Tibial artery (tissue), 4 donors: ENCODE data around the gene CDK6.
A peak's percentile ranks its signal among the peaks of the same experiment; 100 is the strongest.
"Not testable (repeated sequence)": the region's sequence is repeated elsewhere in the genome, so short reads cannot be mapped to it uniquely, and the experiment has no call there.

Experiments used
- DNase-seq, 2 donors: peaks; one replicate each; pipeline ENCODE4 v3.0.0-alpha.2; 2019
- H3K27ac ChIP-seq, 2 donors: fragments of 200-600 bp; sonication (generic) in 1 of 2; 1 replicate in 1 of 2; 2 replicates in 1 of 2; pipeline ENCODE4 v1.5.1; 2018 to 2019; ENCODE audit warnings: mild to moderate bottlenecking in 1 of 2
- H3K27me3 ChIP-seq, 2 donors: fragments of 200-600 bp; sonication (generic) in 1 of 2; one replicate each; pipeline versions ENCODE4 v1.5.1 to v1.6.0; 2016 to 2019
- H3K36me3 ChIP-seq, 3 donors: fragments of 200-600 bp; sonication (generic) in 2 of 3; one replicate each; pipeline ENCODE4 v1.5.1; 2016 to 2019; ENCODE audit warnings: mild to moderate bottlenecking in 2 of 3
- H3K4me1 ChIP-seq, 4 donors: fragments of 200-600 bp; sonication (generic) in 2 of 4; 1 replicate in 3 of 4; 2 replicates in 1 of 4; pipeline ENCODE4 v1.5.1; 2016 to 2019
- H3K4me3 ChIP-seq, 2 donors: fragments of 200-600 bp; sonication (generic) in 1 of 2; 1 replicate in 1 of 2; 2 replicates in 1 of 2; pipeline ENCODE4 v1.5.1; 2018 to 2019; ENCODE audit warnings: mild to moderate bottlenecking in 2 of 2
- H3K9me3 ChIP-seq, 3 donors: fragments of 200-600 bp; sonication (generic) in 1 of 3; one replicate each; pipeline ENCODE4 v1.5.1; 2016 to 2019
- intact Hi-C: fragments of 100-400 bp; cut with DNase I; formaldehyde crosslinking; loops from one replicate; pipeline ENCODE4 v1.15.0; 2023; ENCODE audit warnings: low total_unique reads
- TF ChIP-seq, protein P1 (sequence below), 2 experiments: fragments of 200-600 bp in 1 of 2; fragments of 450-650 bp in 1 of 2; IDR thresholded peaks; one replicate each; pipeline ENCODE4 v1.5.1; 2017 to 2019; ENCODE audit warnings: antibody characterized with exemption in 2 of 2, mild to moderate bottlenecking in 1 of 2, moderate library complexity in 1 of 2

CDK6 gene

DNA sequence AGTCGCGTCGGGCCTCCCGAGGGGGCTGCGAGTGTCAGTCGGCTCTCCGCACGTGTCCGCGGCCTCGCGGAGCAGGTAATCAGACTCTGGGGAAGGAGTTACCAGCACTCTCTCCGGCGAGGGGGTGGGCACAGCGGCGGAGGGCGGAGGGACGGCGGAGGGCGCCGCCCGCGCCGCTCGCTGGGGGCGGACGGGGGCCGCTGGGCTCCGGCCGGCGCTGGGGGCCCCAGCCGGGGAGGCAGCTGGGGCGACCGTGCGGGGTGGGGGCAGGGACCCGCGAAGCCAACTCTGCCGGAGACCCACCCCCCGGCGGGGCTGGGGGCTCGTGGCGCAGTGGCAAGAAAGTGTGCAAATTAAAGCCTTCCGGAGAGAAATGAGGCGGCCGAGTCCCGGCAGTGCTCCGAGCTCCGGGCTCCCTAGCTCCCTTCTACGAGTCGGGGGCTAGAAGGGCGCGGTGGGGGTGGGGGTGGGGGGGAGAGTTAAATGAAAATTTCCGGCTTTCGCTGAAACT is at the start of gene CDK6:
Gene CDK6 (minus strand): TSS at position 85 of the 511 bp plus-strand sequence. CDS start 3,250 bp downstream, outside the sequence.
- intact Hi-C loops, result loop anchor here (5.0 to 10.0 kb wide), 2 partner anchors 214 to 312 kb away; partner anchors contain the start of genes PEX1 and RBM48

DNA sequence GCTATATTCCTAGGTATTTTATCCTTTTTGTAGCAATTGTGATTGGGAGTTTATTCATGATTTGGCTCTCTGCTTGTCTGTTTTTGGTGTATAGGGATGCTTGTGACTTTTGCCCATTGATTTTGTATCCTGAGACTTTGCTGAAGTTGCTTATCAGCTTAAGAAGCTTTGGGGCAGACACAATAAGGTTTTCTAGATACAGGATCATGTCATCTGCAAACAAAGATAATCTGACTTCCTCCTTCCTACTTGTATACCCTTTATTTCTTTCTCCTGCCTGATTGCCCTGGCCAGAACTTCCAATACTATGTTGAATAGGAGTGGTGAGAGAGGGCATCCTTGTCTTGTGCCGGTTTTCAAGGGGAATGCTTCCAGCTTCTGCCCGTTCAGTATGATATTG is 49.7 kb upstream of the CDK6 start:
- H3K36me3 ChIP-seq, H3K27ac ChIP-seq, DNase-seq, intact Hi-C loops, H3K9me3 ChIP-seq, H3K27me3 ChIP-seq, H3K4me3 ChIP-seq, H3K4me1 ChIP-seq: not testable (repeated sequence)

More for the DNA sequence above, at the start of gene CDK6:
- Histone ChIP-seq H3K27ac (peak within 1 kb of the TSS; percentile 88 to 92), H3K36me3 (no peaks in the 10 kb centered on the region), H3K9me3 (no peaks in the 10 kb centered on the region), H3K4me3 (peak within 1 kb of the TSS; percentile 84 to 94), H3K4me1 (peaks cover 0 to 6% (median 3%) of the 10 kb centered on the region in 4 donors), H3K27me3 (no peaks in the 10 kb centered on the region)
- peak; percentile 57 to 78 for DNase-seq
- TF ChIP-seq, protein P1, sequence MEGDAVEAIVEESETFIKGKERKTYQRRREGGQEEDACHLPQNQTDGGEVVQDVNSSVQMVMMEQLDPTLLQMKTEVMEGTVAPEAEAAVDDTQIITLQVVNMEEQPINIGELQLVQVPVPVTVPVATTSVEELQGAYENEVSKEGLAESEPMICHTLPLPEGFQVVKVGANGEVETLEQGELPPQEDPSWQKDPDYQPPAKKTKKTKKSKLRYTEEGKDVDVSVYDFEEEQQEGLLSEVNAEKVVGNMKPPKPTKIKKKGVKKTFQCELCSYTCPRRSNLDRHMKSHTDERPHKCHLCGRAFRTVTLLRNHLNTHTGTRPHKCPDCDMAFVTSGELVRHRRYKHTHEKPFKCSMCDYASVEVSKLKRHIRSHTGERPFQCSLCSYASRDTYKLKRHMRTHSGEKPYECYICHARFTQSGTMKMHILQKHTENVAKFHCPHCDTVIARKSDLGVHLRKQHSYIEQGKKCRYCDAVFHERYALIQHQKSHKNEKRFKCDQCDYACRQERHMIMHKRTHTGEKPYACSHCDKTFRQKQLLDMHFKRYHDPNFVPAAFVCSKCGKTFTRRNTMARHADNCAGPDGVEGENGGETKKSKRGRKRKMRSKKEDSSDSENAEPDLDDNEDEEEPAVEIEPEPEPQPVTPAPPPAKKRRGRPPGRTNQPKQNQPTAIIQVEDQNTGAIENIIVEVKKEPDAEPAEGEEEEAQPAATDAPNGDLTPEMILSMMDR (IDR thresholded peaks at IDR 0.05), result no peak

DNA sequence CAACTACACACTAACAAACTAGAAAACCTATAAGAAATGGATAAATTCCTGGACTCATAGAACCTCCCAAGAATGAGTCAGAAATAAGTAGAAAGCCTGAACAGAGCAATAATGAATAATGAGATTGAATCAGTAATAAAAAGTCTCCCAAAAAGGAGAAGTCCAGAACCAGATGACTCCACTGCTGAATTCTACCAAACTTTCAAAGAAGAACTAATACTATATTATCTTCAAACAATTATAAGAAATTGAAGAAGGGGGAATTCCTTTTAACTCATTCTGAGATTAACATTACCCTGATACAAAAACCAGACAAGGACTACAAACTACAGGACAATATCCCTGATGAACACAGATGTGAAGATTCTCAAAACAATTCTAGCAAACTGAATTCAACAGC is 47.8 kb upstream of the CDK6 start:
- H3K9me3 ChIP-seq, result peaks cover 0 to 9% (median 6%) of the 10 kb centered on the region in 3 donors
- intact Hi-C loops, result no loop called here

DNA sequence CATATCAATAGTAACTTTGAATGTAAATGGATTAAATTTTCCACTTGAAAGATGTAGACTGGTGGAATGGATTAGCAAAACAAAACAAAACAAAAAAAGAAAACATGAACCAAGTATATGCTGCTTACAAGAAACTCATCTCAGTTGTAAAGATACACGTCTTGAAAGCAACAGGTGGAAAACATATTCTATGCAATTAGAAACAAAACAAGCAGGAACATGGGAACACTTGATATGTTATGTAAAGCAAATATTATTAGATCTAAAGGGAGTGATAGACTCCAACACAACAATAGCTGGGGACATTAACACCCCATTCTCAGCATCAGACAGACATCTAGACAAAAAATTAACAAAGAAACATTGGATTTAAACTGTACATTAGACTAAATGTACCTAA is 46.4 kb upstream of the CDK6 start:
- Histone ChIP-seq H3K27ac (no peak overlapping the region), H3K36me3 (no peaks in the 10 kb centered on the region), H3K4me3 (no peak overlapping the region), H3K4me1 (no peaks in the 10 kb centered on the region), H3K27me3 (no peaks in the 10 kb centered on the region), H3K9me3 (peaks cover 0 to 6% (median 3%) of the 10 kb centered on the region in 3 donors)
- intact Hi-C loops, result no loop called here
- DNase-seq, result no peak
- TF ChIP-seq, protein P1 (IDR thresholded peaks at IDR 0.05), result no peak

More for the DNA sequence above, 47.8 kb upstream of the CDK6 start:
- no peaks in the 10 kb centered on the region for H3K27me3 ChIP-seq
- H3K4me3 ChIP-seq, result no peak overlapping the region
- no peaks in the 10 kb centered on the region for H3K4me1 ChIP-seq
- H3K36me3 ChIP-seq, result no peaks in the 10 kb centered on the region
- TF ChIP-seq, protein P1 (IDR thresholded peaks at IDR 0.05), result no peak
- no peak for DNase-seq
- H3K27ac ChIP-seq, result no peak overlapping the region

DNA sequence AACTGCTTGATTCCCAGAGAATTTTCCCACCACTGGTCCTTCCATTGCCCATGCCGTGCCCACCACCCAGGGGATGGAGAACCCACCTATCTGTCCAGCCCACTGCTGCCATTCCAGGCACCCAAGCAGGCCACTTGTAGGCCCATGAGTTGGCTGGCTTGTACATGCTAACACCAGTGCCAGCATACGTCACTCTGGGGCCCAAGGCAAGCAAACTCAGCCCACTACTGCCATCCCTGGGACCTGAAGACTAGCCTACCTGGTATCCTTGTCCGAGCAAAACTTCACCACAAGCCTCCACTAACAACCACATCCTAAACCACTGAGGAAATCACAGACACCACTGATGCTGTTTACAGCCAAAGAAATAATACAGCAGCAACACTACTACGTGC is 44.7 kb upstream of the CDK6 start:
- no peak overlapping the region for H3K27ac ChIP-seq
- H3K4me1 ChIP-seq, result no peaks in the 10 kb centered on the region
- DNase-seq, result no peak
- no peaks in the 10 kb centered on the region for H3K36me3 ChIP-seq
- intact Hi-C loops, result no loop called here
- no peak overlapping the region for H3K4me3 ChIP-seq
- TF ChIP-seq, protein P1 (IDR thresholded peaks at IDR 0.05), result no peak
- H3K27me3 ChIP-seq, result no peaks in the 10 kb centered on the region
- no peaks in the 10 kb centered on the region for H3K9me3 ChIP-seq

DNA sequence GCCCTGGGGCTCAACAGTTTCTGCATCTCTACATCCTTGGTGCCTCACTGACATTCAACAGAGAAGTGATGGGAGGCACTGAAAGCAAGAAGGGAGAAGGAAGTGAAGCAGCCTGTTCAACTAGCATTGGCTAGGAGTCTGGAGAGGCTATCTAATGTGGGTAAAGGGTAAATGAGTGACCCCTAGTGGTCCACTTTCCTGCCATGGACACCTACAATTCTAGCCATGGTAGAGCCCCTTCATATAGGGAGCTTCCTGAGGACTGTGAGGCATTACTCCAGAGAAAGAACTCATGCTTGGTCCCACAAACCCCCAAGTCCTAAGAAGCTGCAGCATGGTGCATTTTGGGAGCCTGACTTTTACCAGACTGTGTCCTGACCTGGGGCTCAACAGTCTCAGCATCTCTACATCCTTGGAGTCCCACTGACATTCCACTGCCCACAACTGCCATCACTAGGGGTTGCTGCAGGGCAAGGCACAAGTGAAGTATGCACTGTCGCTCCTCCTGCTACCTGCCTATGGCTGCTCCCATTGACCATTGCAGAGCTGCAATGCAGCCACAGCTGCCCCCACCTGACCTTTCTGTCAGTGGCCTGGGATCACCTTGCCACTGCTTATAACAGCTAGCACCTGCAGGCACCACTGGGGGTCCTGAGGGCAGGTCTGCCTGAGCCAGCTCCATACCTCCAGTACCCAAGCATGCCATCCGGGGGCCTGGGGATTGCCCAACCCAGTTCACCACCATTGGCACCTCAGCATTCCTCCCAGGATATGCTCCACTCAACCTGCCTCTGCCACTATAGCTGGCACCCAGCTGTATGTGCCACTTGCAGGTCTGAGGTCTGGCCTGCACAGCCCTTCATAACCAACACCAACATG is 44.1 kb upstream of the CDK6 start:
- H3K36me3 ChIP-seq, result no peaks in the 10 kb centered on the region
- no peak overlapping the region for H3K27ac ChIP-seq
- H3K4me3 ChIP-seq, result no peak overlapping the region
- TF ChIP-seq, protein P1 (IDR thresholded peaks at IDR 0.05), result peak; percentile 18 to 19
- H3K4me1 ChIP-seq, result no peaks in the 10 kb centered on the region
- intact Hi-C loops, result no loop called here
- no peaks in the 10 kb centered on the region for H3K27me3 ChIP-seq
- H3K9me3 ChIP-seq, result no peaks in the 10 kb centered on the region
- no peak for DNase-seq
